ENCODE results near the gene ALCAM. TPM values are rescaled to one million over a fixed set of nuclear protein-coding genes. Genes with fewer than 3 reads are reported as not detected.

ALCAM gene
- total and polyA plus RNA-seq, 2 donors (not counting 1 experiment from before 2014, with no cell fraction given) = 168 to 188 TPM

DNA sequence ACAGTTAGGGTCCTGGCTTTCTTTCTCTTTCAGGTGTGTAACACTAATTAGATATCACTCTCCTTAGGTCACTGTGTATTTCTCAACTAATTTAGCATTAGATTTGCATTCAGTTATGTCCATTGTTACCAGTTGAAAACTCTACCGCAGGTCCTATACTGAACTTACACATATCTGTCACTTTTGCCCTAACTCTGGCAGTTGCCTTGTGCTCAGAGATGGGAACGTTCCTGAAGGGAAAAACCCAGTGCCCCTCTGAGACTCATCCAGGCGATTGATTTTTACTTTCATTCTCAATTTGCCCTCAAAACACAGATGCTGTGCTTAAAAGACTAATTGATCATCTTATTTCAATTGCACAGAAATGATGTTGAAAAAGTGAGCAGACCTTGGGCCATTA, 249.1 kb downstream of the ALCAM start:
- no peaks in the 10 kb centered on the region for H3K4me1 ChIP-seq (ENCODE audit: control insufficient read depth, extremely low read depth, insufficient read depth, low read length)
- H3K36me3 ChIP-seq (ENCODE audit: control insufficient read depth, insufficient read depth, low read length) = no peaks in the 10 kb centered on the region
- no peaks in the 10 kb centered on the region for H3K27me3 ChIP-seq (ENCODE audit: control insufficient read depth, insufficient read depth, low read length)
- TF ChIP-seq, protein P1, sequence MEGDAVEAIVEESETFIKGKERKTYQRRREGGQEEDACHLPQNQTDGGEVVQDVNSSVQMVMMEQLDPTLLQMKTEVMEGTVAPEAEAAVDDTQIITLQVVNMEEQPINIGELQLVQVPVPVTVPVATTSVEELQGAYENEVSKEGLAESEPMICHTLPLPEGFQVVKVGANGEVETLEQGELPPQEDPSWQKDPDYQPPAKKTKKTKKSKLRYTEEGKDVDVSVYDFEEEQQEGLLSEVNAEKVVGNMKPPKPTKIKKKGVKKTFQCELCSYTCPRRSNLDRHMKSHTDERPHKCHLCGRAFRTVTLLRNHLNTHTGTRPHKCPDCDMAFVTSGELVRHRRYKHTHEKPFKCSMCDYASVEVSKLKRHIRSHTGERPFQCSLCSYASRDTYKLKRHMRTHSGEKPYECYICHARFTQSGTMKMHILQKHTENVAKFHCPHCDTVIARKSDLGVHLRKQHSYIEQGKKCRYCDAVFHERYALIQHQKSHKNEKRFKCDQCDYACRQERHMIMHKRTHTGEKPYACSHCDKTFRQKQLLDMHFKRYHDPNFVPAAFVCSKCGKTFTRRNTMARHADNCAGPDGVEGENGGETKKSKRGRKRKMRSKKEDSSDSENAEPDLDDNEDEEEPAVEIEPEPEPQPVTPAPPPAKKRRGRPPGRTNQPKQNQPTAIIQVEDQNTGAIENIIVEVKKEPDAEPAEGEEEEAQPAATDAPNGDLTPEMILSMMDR (conservative IDR thresholded peaks at IDR 0.05 in 1 of 2, IDR thresholded peaks at IDR 0.05 in 1 of 2; ENCODE audit: low read depth in 1 of 2, low read length in 2 of 2) = no peak
- TF ChIP-seq EZH2 (IDR thresholded peaks at IDR 0.05; ENCODE audit: low read length, missing control alignments) = no peak
- no peak overlapping the region for H3K4me2 ChIP-seq (ENCODE audit: extremely low read depth, insufficient read depth, low read length)
- H3K27ac ChIP-seq (ENCODE audit: insufficient read depth, low read length) = no peak overlapping the region
- H3K79me2 ChIP-seq (ENCODE audit: control insufficient read depth, insufficient read depth, low read length) = no peaks in the 10 kb centered on the region
- H3K9ac ChIP-seq (ENCODE audit: insufficient read depth, low read length) = no peak overlapping the region
- no peaks in the 10 kb centered on the region for H4K20me1 ChIP-seq (ENCODE audit: control insufficient read depth, extremely low read depth, insufficient read depth, low read length)
- H2AFZ ChIP-seq (ENCODE audit: low read length) = no peak overlapping the region
- H3K4me3 ChIP-seq (replicated peaks in 1 of 4; ENCODE audit: control extremely low read depth in 1 of 4, insufficient read depth in 1 of 4, low read depth in 3 of 4, low read length in 4 of 4) = no peak overlapping the region
- no peak for DNase-seq (ENCODE audit: low read depth in 2 of 2)
- H3K9me3 ChIP-seq (ENCODE audit: control insufficient read depth, insufficient read depth, low read depth, low read length) = no peaks in the 10 kb centered on the region

DNA sequence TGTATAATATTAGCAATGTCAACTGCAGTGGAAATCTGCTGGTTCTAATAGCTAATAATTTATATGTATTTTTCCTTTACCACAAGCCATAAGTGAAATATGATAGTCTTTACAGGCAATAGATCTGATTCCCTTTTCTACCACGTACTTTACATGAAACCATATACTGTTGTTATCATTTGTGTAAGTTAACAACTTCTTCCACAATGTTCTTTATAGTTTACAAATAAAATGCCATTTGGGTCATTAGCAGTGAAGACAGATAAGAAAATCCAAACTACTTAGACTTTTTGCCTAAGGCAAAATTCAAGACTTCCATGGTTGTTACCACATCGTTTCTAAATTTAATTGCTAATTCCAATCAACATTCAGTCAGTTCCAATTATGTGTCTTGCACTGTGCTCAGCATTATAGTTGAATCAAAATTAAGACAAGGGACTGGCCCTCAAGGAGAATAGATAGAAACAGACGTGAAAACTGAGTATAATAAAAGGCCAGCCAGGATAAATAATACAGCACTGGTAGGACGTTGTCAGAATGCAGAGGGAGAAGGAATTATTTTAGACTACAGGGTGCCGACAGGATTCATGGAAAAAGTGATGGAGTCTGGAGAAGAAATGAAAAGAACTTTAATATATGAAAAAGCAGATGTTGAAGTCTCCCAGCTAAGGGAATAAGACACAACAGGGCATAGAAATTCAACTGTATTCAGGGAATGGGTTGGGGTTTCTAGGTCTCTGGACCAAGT, 249.8 kb downstream of the ALCAM start:
- Histone ChIP-seq H3K4me2 (ENCODE audit: extremely low read depth, insufficient read depth, low read length) (no peak overlapping the region), H3K36me3 (ENCODE audit: control insufficient read depth, insufficient read depth, low read length) (no peaks in the 10 kb centered on the region), H3K9me3 (ENCODE audit: control insufficient read depth, insufficient read depth, low read depth, low read length) (no peaks in the 10 kb centered on the region), H3K27ac (ENCODE audit: insufficient read depth, low read length) (no peak overlapping the region), H2AFZ (ENCODE audit: low read length) (peak overlapping the region; percentile 11), H3K4me3 (replicated peaks in 1 of 4; ENCODE audit: control extremely low read depth in 1 of 4, insufficient read depth in 1 of 4, low read depth in 3 of 4, low read length in 4 of 4) (no peak overlapping the region), H3K27me3 (ENCODE audit: control insufficient read depth, insufficient read depth, low read length) (no peaks in the 10 kb centered on the region), H3K79me2 (ENCODE audit: control insufficient read depth, insufficient read depth, low read length) (no peaks in the 10 kb centered on the region), H3K4me1 (ENCODE audit: control insufficient read depth, extremely low read depth, insufficient read depth, low read length) (no peaks in the 10 kb centered on the region), H3K9ac (ENCODE audit: insufficient read depth, low read length) (no peak overlapping the region), H4K20me1 (ENCODE audit: control insufficient read depth, extremely low read depth, insufficient read depth, low read length) (no peaks in the 10 kb centered on the region)
- no peak for DNase-seq (ENCODE audit: low read depth in 2 of 2)
- TF ChIP-seq EZH2 (IDR thresholded peaks at IDR 0.05; ENCODE audit: low read length, missing control alignments) = no peak
- TF ChIP-seq, protein P1 (conservative IDR thresholded peaks at IDR 0.05 in 1 of 2, IDR thresholded peaks at IDR 0.05 in 1 of 2; ENCODE audit: low read depth in 1 of 2, low read length in 2 of 2) = no peak

DNA sequence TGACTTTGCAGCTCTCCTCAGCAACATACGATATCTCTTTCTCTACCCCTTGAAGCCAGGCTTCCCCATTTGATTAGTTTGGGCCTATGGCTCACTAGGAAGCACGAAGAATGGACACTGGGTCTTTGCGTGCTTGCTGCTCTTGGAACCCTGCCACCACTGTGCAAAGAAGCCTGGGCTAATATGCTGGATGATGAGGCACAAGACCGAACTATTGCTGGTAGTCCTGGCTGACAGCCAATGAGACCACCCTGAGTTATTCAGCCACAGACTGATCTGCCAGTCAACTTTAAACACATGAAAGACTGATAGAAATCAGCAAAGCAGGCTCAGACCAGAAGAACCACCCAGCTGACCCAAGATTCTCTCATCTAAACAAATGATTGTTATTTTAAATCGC, 251.8 kb downstream of the ALCAM start:
- Histone ChIP-seq H3K36me3 (ENCODE audit: control insufficient read depth, insufficient read depth, low read length) (no peaks in the 10 kb centered on the region), H3K9ac (ENCODE audit: insufficient read depth, low read length) (no peak overlapping the region), H3K79me2 (ENCODE audit: control insufficient read depth, insufficient read depth, low read length) (no peaks in the 10 kb centered on the region), H2AFZ (ENCODE audit: low read length) (no peak overlapping the region), H3K4me2 (ENCODE audit: extremely low read depth, insufficient read depth, low read length) (no peak overlapping the region), H3K4me1 (ENCODE audit: control insufficient read depth, extremely low read depth, insufficient read depth, low read length) (no peaks in the 10 kb centered on the region), H4K20me1 (ENCODE audit: control insufficient read depth, extremely low read depth, insufficient read depth, low read length) (no peaks in the 10 kb centered on the region), H3K27me3 (ENCODE audit: control insufficient read depth, insufficient read depth, low read length) (no peaks in the 10 kb centered on the region), H3K4me3 (replicated peaks in 1 of 4; ENCODE audit: control extremely low read depth in 1 of 4, insufficient read depth in 1 of 4, low read depth in 3 of 4, low read length in 4 of 4) (no peak overlapping the region), H3K27ac (ENCODE audit: insufficient read depth, low read length) (no peak overlapping the region), H3K9me3 (ENCODE audit: control insufficient read depth, insufficient read depth, low read depth, low read length) (no peaks in the 10 kb centered on the region)
- peak in 1 of 2 donors; percentile 13 for DNase-seq (ENCODE audit: low read depth in 2 of 2)
- TF ChIP-seq, protein P1 (conservative IDR thresholded peaks at IDR 0.05 in 1 of 2, IDR thresholded peaks at IDR 0.05 in 1 of 2; ENCODE audit: low read depth in 1 of 2, low read length in 2 of 2) = no peak
- TF ChIP-seq EZH2 (IDR thresholded peaks at IDR 0.05; ENCODE audit: low read length, missing control alignments) = no peak
